CD14-positive monocyte (primary cell): Measurements from ENCODE around the gene RDH5. TPM values are rescaled to one million over a fixed set of nuclear protein-coding genes. Genes with fewer than 3 reads are reported as not detected.
A peak's percentile ranks its signal among the peaks of the same experiment; 100 is the strongest.

Source experiments
- DNase-seq, 3 donors: peaks; one replicate each; pipeline ENCODE4 v3.0.0-alpha.2; 2011 to 2022
- H2AFZ ChIP-seq: 2 replicates; pipeline ENCODE4 v1.6.0; 2012; ENCODE audit warnings: mild to moderate bottlenecking, low read depth, low read length, inconsistent platforms; ENCODE audit not compliant: insufficient read depth, poor library complexity, severe bottlenecking
- H3K27ac ChIP-seq, 2 donors: 1 replicate in 1 of 2; 2 replicates in 1 of 2; pipeline ENCODE4 v1.5.1; 2012 to 2013; ENCODE audit warnings: low read length in 2 of 2, control low read depth in 1 of 2, inconsistent platforms in 1 of 2, low read depth in 1 of 2, mild to moderate bottlenecking in 1 of 2
- H3K27me3 ChIP-seq, 2 donors: one replicate each; pipeline versions ENCODE4 v1.6.0 to v1.6.1; 2011 to 2013; ENCODE audit warnings: low read length in 2 of 2; ENCODE audit not compliant: control insufficient read depth in 2 of 2, insufficient read depth in 2 of 2
- H3K36me3 ChIP-seq, 2 donors: replicated peaks in 1 of 2; 1 replicate in 1 of 2; 2 replicates in 1 of 2; pipeline versions ENCODE4 v1.5.1 to v1.6.1; 2012 to 2013; ENCODE audit warnings: low read length in 2 of 2, control low read depth in 1 of 2, inconsistent platforms in 1 of 2, mild to moderate bottlenecking in 1 of 2; ENCODE audit not compliant: insufficient read depth in 2 of 2, control insufficient read depth in 1 of 2
- H3K4me1 ChIP-seq, 2 donors: 1 replicate in 1 of 2; 2 replicates in 1 of 2; pipeline versions ENCODE4 v1.5.1 to v1.6.1; 2012 to 2013; ENCODE audit warnings: low read length in 2 of 2, control low read depth in 1 of 2, inconsistent platforms in 1 of 2, mild to moderate bottlenecking in 1 of 2, moderate library complexity in 1 of 2; ENCODE audit not compliant: insufficient read depth in 2 of 2, control insufficient read depth in 1 of 2
- H3K4me2 ChIP-seq: replicated peaks from 2 replicates; pipeline ENCODE3; 2012; ENCODE audit warnings: low read length, moderate library complexity, mild to moderate bottlenecking; ENCODE audit not compliant: poor library complexity, severe bottlenecking; ENCODE audit errors: extremely low read depth
- H3K4me3 ChIP-seq, 3 experiments: fragments of 200-600 bp in 1 of 3; sonication (generic) in 1 of 3; replicated peaks in 1 of 3; 1 replicate in 2 of 3; 2 replicates in 1 of 3; pipeline ENCODE4 v1.5.1; 2011 to 2013; ENCODE audit warnings: low read length in 3 of 3, mild to moderate bottlenecking in 3 of 3, control low read depth in 2 of 3, low read depth in 2 of 3, inconsistent platforms in 1 of 3, moderate library complexity in 1 of 3
- H3K79me2 ChIP-seq: 2 replicates; pipeline ENCODE4 v1.6.0; 2012; ENCODE audit warnings: mild to moderate bottlenecking, control low read depth, inconsistent platforms, low read length, moderate library complexity; ENCODE audit not compliant: insufficient read depth
- H3K9ac ChIP-seq: 2 replicates; pipeline ENCODE4 v1.6.0; 2017; ENCODE audit warnings: low read length, mild to moderate bottlenecking; ENCODE audit not compliant: insufficient read depth, poor library complexity, severe bottlenecking
- H3K9me3 ChIP-seq, 2 donors: replicated peaks in 1 of 2; 1 replicate in 1 of 2; 2 replicates in 1 of 2; pipeline versions ENCODE4 v1.5.1 to v1.6.1; 2012 to 2013; ENCODE audit warnings: low read length in 2 of 2, control low read depth in 1 of 2; ENCODE audit not compliant: control insufficient read depth in 1 of 2, insufficient read depth in 1 of 2
- H4K20me1 ChIP-seq: 2 replicates; pipeline ENCODE4 v1.6.0; 2012; ENCODE audit warnings: mild to moderate bottlenecking, low read length, control low read depth, moderate library complexity; ENCODE audit not compliant: insufficient read depth
- H3K27ac Mint-ChIP-seq, 7 donors: one replicate each; pipeline ENCODE4 v1.8.0; 2020; ENCODE audit warnings: mild to moderate bottlenecking in 7 of 7, mixed read lengths in 7 of 7, moderate library complexity in 6 of 7, inconsistent platforms in 2 of 7
- H3K27me3 Mint-ChIP-seq, 3 donors: one replicate each; pipeline ENCODE4 v1.8.0; 2021 to 2022; ENCODE audit warnings: low read depth in 3 of 3, mild to moderate bottlenecking in 3 of 3, mixed read lengths in 3 of 3, moderate library complexity in 3 of 3, inconsistent platforms in 1 of 3
- H3K36me3 Mint-ChIP-seq, 2 donors: one replicate each; pipeline ENCODE4 v1.8.0; 2020; ENCODE audit warnings: mixed read lengths in 2 of 2, inconsistent platforms in 1 of 2, mild to moderate bottlenecking in 1 of 2
- H3K4me1 Mint-ChIP-seq: one replicate; pipeline ENCODE4 v1.8.0; 2020; ENCODE audit warnings: mild to moderate bottlenecking, mixed read lengths
- H3K4me3 Mint-ChIP-seq, 2 donors: one replicate each; pipeline ENCODE4 v1.8.0; 2020; ENCODE audit warnings: mild to moderate bottlenecking in 2 of 2, mixed read lengths in 2 of 2, moderate library complexity in 1 of 2
- H3K9me3 Mint-ChIP-seq, 7 donors: one replicate each; pipeline ENCODE4 v1.8.0; 2020 to 2022; ENCODE audit warnings: mixed read lengths in 7 of 7, mild to moderate bottlenecking in 6 of 7, moderate library complexity in 6 of 7, inconsistent platforms in 2 of 7
- CTCF ChIP-seq: fragments of 200-600 bp; IDR thresholded peaks from one replicate; pipeline ENCODE4 v1.8.0; 2022; ENCODE audit warnings: antibody characterized with exemption, mild to moderate bottlenecking
- WGBS: methylation state at CpG from one replicate; pipeline ENCODE4 v1.1.5; 2013; ENCODE audit warnings: missing lambda C conversion rate; ENCODE audit not compliant: insufficient coverage; 5-methylcytosine and 5-hydroxymethylcytosine counted together
- intact Hi-C, 2 donors: fragments of 100-400 bp; cut with micrococcal nuclease; formaldehyde crosslinking; loops; one replicate each; pipeline versions ENCODE4 v1.15.0 to v1.15.1; 2023
- polyA plus RNA-seq, 3 donors: library from polyadenylated mRNA; depleted of rRNA in 1 of 3; unstranded in 2 of 3; stranded (reverse) in 1 of 3; fragments of 300-500 nt in 2 of 3; fragments of >200 nt in 1 of 3; fragmentation: Illumina TruSeq in 2 of 3; gene quantifications; 1 replicate in 2 of 3; 2 replicates in 1 of 3; pipeline ENCODE4 v1.2.3, GENCODE V29; 2012 to 2021

The RDH5 gene
- polyA plus RNA-seq, 3 donors, result 1.2 to 10.4 (median 1.2) TPM

- no peak overlapping the region for H3K4me3 Mint-ChIP-seq
- peak overlapping the region in 1 of 7 donors; percentile 30 for H3K27ac Mint-ChIP-seq
- no peak for DNase-seq
- Histone ChIP-seq H3K4me2 (no peak overlapping the region), H3K27me3 (no peaks in the 10 kb centered on the region), H3K9ac (no peak overlapping the region), H3K79me2 (peaks cover 3% of the 10 kb centered on the region), H4K20me1 (peaks cover 15% of the 10 kb centered on the region), H3K9me3 (no peaks in the 10 kb centered on the region), H3K36me3 (peaks cover 29 to 75% of the 10 kb centered on the region in 2 donors), H3K4me3 (no peak overlapping the region), H3K4me1 (no peaks in the 10 kb centered on the region), H3K27ac (no peak overlapping the region), H2AFZ (no peak overlapping the region)
- no peaks in the 10 kb centered on the region for H3K9me3 Mint-ChIP-seq
- peaks cover 4% of the 10 kb centered on the region for H3K4me1 Mint-ChIP-seq
- TF ChIP-seq CTCF, result no peak
- 95% methylated on average over 2 of the region's 5 CpGs for WGBS
- H3K27me3 Mint-ChIP-seq, result no peaks in the 10 kb centered on the region
- H3K36me3 Mint-ChIP-seq, result peaks cover 40 to 69% of the 10 kb centered on the region in 2 donors
- intact Hi-C loops, result no loop called here
These were observed 45.6 kb downstream of the RDH5 start for GRCh38 chr12:55765736-55766290.

DNA sequence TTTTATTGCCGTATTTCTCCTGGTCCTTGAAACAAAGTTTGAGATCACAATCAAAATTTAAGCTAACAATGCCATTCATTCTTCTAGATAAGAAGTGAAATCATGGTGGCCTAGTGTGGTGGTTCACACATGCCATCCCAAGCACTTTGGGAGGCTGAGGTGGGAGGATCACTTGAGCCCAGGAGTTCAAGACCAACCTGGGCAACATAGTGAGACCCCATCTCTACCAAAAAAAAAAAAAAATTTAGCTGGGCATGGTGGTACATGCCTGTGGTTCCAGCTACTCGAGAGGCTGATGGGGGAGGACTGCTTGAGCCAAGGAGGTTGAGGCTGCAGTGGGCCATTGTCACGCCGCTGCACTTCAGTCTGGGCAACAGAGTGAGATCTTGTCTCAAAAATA, 47.0 kb downstream of the RDH5 start:
- Mint-ChIP-seq H3K27me3 (no peaks in the 10 kb centered on the region), H3K36me3 (peaks cover 49 to 78% of the 10 kb centered on the region in 2 donors), H3K27ac (no peak overlapping the region), H3K9me3 (no peaks in the 10 kb centered on the region), H3K4me1 (no peaks in the 10 kb centered on the region), H3K4me3 (no peak overlapping the region)
- no CpG with 5 or more reads among the region's 4 CpGs for WGBS
- Histone ChIP-seq H3K4me2 (no peak overlapping the region), H3K9me3 (no peaks in the 10 kb centered on the region), H4K20me1 (peaks cover 23% of the 10 kb centered on the region), H3K36me3 (peaks cover 38 to 78% of the 10 kb centered on the region in 2 donors), H2AFZ (no peak overlapping the region), H3K79me2 (peaks cover 3% of the 10 kb centered on the region), H3K27ac (no peak overlapping the region), H3K4me1 (no peaks in the 10 kb centered on the region), H3K4me3 (no peak overlapping the region), H3K9ac (no peak overlapping the region), H3K27me3 (no peaks in the 10 kb centered on the region)
- intact Hi-C loops, result no loop called here
- no peak for TF ChIP-seq CTCF
- no peak for DNase-seq
